CD1c-positive myeloid dendritic cell (primary cell): ENCODE results near the gene PLA2G4B.
"Not testable (repeated sequence)": the region's sequence is repeated elsewhere in the genome, so short reads cannot be mapped to it uniquely, and the experiment has no call there.

Experiments used
- DNase-seq: peaks from one replicate; pipeline ENCODE4 v3.0.0-alpha.2; 2016; ENCODE audit errors: extremely low spot score

The PLA2G4B gene

GRCh38 chr15:41825572-41826535 is 12.8 kb upstream of the PLA2G4B start:
- no peak for DNase-seq

GRCh38 chr15:41827290-41827879 is 11.3 kb upstream of the PLA2G4B start:
- DNase-seq = peak; percentile 5

GRCh38 chr15:41827880-41828806 is 10.5 kb upstream of the PLA2G4B start, which contains the start of gene JMJD7:
JMJD7 (plus strand) TSS chr15:41828092; CDS start chr15:41828125, 33 bp downstream.
- peak; percentile 96 for DNase-seq

- DNase-seq = no peak
These were observed 9.9 kb upstream of the PLA2G4B start for GRCh38 chr15:41828807-41829141.

- no peak for DNase-seq
These were observed 8.5 kb upstream of the PLA2G4B start for GRCh38 chr15:41829959-41830646.

GRCh38 chr15:41831291-41831690 is 7.4 kb upstream of the PLA2G4B start:
- DNase-seq = not testable (repeated sequence)

- no peak for DNase-seq
These were observed 6.4 kb upstream of the PLA2G4B start for GRCh38 chr15:41832208-41832607.

GRCh38 chr15:41832875-41833274 is 5.8 kb upstream of the PLA2G4B start:
- DNase-seq = no peak

GRCh38 chr15:41834096-41834495 is 4.6 kb upstream of the PLA2G4B start:
- no peak for DNase-seq

- DNase-seq = no peak
These were observed 2.6 kb upstream of the PLA2G4B start for GRCh38 chr15:41836073-41836472.

GRCh38 chr15:41836713-41837454 is 1.8 kb upstream of the PLA2G4B start:
- no peak for DNase-seq

GRCh38 chr15:41839781-41840491 is 1.3 kb downstream of the PLA2G4B start:
- DNase-seq = no peak

GRCh38 chr15:41840673-41841072 is 2.0 kb downstream of the PLA2G4B start:
- no peak for DNase-seq

GRCh38 chr15:41841131-41841530 is 2.5 kb downstream of the PLA2G4B start:
- DNase-seq = no peak

GRCh38 chr15:41842229-41842628 is 3.6 kb downstream of the PLA2G4B start:
- DNase-seq = no peak

GRCh38 chr15:41843571-41843970 is 4.9 kb downstream of the PLA2G4B start:
- no peak for DNase-seq

GRCh38 chr15:41844814-41845213 is 6.2 kb downstream of the PLA2G4B start:
- no peak for DNase-seq

- DNase-seq = no peak
These were observed 8.6 kb downstream of the PLA2G4B start for GRCh38 chr15:41847206-41847605.

- no peak for DNase-seq
These were observed 9.3 kb downstream of the PLA2G4B start for GRCh38 chr15:41847981-41848380.

- no peak for DNase-seq
These were observed 10.0 kb downstream of the PLA2G4B start for GRCh38 chr15:41848631-41849030.
